Measurements from ENCODE around the gene AGPS.

Gene AGPS

DNA sequence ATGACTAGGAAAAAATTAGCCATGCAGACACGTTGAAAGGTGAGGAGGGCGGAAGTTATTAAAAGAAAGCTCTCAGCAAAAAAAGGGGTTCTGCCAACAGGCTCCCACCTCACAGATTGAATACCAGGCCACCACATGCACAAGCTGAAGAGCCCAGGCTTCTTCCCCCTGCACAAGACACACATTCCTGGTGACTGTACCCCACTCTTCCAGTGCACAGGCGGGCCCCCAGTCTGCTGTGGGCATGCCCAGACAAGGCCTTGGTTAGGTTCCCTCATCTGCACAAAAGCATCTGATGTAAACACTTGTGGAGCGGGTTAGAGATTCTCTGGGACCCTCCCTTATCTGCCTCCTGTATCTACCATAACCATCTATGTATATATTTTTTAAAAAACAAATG, 81.7 kb downstream of the AGPS start:
- TF ChIP-seq, protein P1, sequence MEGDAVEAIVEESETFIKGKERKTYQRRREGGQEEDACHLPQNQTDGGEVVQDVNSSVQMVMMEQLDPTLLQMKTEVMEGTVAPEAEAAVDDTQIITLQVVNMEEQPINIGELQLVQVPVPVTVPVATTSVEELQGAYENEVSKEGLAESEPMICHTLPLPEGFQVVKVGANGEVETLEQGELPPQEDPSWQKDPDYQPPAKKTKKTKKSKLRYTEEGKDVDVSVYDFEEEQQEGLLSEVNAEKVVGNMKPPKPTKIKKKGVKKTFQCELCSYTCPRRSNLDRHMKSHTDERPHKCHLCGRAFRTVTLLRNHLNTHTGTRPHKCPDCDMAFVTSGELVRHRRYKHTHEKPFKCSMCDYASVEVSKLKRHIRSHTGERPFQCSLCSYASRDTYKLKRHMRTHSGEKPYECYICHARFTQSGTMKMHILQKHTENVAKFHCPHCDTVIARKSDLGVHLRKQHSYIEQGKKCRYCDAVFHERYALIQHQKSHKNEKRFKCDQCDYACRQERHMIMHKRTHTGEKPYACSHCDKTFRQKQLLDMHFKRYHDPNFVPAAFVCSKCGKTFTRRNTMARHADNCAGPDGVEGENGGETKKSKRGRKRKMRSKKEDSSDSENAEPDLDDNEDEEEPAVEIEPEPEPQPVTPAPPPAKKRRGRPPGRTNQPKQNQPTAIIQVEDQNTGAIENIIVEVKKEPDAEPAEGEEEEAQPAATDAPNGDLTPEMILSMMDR (IDR thresholded peaks at IDR 0.05; ENCODE audit: low read depth, low read length) = no peak
- no peak for DNase-seq (ENCODE audit: low read depth in 2 of 2)
- H3K4me3 ChIP-seq (replicated peaks in 1 of 2; ENCODE audit: low read depth in 2 of 2, low read length in 2 of 2) = no peak overlapping the region

DNA sequence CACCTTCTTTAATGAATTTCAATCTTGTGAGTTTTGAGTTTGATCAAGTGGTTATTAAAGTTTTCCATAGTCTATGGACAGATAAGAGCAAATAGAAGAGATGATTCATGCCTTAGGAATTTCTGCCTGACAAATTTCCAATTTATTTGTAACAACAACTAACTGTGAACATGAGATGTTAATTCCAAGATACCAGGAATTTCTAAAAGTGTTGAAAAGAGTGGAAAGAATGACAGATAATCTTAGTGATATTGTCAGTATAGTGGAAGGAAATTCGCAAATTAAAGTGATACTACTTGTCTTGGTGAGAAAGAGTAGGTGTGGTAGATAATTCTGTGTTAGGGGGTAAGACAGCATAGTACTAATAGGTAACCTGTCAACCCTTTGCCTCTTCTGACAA, 82.4 kb downstream of the AGPS start:
- H3K4me3 ChIP-seq (replicated peaks in 1 of 2; ENCODE audit: low read depth in 2 of 2, low read length in 2 of 2) = no peak overlapping the region
- DNase-seq (ENCODE audit: low read depth in 2 of 2) = peak; percentile 55 to 77
- TF ChIP-seq, protein P1 (IDR thresholded peaks at IDR 0.05; ENCODE audit: low read depth, low read length) = no peak

DNA sequence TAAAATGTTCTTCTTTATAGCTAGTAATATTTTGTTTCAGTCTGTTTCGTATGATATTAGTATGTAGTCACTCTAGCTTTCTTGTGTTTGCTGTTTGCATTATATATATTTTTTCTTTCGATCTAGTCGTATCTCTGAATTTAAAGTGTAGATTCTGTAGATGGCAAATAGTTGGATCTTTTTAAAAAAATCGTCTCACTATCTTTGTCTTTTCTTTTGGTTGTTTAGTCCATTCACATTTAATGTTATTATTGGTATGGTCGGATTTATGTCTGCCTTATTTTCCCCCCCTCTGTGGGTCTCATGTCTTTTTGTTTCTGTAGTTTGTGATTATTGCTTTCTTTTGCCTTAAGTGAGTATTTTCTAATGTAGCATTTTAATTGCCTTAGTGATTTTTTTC, 84.3 kb downstream of the AGPS start:
- TF ChIP-seq, protein P1 (IDR thresholded peaks at IDR 0.05; ENCODE audit: low read depth, low read length) = no peak
- no peak for DNase-seq (ENCODE audit: low read depth in 2 of 2)
- no peak overlapping the region for H3K4me3 ChIP-seq (replicated peaks in 1 of 2; ENCODE audit: low read depth in 2 of 2, low read length in 2 of 2)

DNA sequence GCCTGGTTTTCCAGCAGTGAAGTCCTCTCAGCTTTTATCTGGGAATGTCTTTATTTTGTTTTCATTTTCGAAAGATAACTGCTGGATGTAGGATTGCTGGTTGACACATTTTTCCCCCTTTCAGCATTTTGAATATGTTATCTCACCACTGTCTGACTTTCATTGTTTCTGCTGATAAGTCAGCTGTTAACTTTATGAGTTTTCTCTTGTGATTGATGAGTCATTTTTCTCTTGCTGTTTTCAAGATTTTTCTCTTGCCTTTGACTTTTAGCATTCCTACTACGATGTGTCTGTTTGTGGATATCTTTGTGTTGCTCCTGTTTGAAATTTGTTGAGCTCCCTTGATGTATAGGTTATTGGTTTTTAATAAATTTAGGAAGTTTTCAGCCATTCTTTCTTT, 85.5 kb downstream of the AGPS start:
- TF ChIP-seq, protein P1 (IDR thresholded peaks at IDR 0.05; ENCODE audit: low read depth, low read length) = no peak
- DNase-seq (ENCODE audit: low read depth in 2 of 2) = peak; percentile 32 to 48
- no peak overlapping the region for H3K4me3 ChIP-seq (replicated peaks in 1 of 2; ENCODE audit: low read depth in 2 of 2, low read length in 2 of 2)

DNA sequence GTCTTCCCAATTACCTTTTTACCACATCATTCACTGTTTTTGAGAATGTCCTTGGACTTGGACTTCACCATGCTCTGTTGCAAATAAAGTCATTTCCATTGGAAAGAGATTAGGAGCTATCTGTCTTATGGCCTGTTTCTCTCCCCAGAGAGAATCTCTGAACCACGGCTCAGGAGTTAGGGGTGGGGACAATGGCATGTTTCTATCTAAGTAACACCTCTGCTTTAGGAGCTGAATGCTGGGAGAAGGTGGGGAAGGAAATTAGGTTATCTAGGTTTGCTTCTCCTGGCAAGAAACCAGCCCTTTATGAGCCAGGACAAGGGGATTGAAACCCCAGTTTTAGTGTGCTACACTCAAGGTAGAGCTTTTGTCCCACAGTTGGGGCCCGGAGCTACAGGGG, 86.3 kb downstream of the AGPS start:
- DNase-seq (ENCODE audit: low read depth in 2 of 2) = no peak
- H3K4me3 ChIP-seq (replicated peaks in 1 of 2; ENCODE audit: low read depth in 2 of 2, low read length in 2 of 2) = no peak overlapping the region
- TF ChIP-seq, protein P1 (IDR thresholded peaks at IDR 0.05; ENCODE audit: low read depth, low read length) = no peak

DNA sequence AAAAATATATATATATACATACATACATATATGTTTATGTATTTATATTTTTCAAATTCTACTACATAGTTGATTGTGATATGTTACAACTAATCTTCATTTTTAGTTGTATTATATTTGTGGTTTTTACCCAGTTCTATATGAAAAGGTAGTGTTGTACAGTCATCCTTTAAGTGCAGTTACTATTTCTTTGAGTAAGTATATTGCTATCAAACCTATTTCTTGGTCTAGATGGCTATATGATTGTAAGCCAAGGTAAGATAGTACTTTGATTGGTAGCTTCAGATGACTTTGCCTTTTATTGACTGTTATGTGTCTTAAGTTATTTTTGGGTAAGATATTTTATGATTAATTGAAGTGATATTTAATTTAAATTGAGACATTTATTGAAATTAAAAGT, 89.6 kb downstream of the AGPS start:
- H3K4me3 ChIP-seq (replicated peaks in 1 of 2; ENCODE audit: low read depth in 2 of 2, low read length in 2 of 2) = no peak overlapping the region
- TF ChIP-seq, protein P1 (IDR thresholded peaks at IDR 0.05; ENCODE audit: low read depth, low read length) = no peak
- no peak for DNase-seq (ENCODE audit: low read depth in 2 of 2)

DNA sequence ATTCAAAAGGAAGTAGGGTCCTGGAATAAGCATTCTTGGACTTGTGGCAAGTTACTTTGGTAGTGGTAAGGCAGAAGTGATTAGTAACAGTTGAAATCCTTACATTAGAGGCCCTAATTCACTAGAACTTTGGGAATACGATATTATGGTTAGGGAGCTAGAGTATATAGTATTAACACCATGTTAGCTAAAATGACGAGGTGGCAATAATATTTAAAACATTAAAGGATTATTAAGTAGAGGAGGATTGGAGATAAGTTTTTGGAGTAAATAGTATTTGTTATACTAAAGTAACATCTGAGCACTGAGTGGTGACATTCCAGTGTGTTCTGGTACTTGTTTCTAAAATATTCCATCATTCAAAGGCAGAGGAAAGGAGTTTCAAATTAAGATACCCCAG, 91.0 kb downstream of the AGPS start:
- H3K4me3 ChIP-seq (replicated peaks in 1 of 2; ENCODE audit: low read depth in 2 of 2, low read length in 2 of 2) = no peak overlapping the region
- DNase-seq (ENCODE audit: low read depth in 2 of 2) = no peak
- TF ChIP-seq, protein P1 (IDR thresholded peaks at IDR 0.05; ENCODE audit: low read depth, low read length) = no peak
